CD1c-positive myeloid dendritic cell (primary cell): ENCODE measurements around the gene NFATC2.

Source experiments
- DNase-seq: peaks from one replicate; pipeline ENCODE4 v3.0.0-alpha.2; 2016; ENCODE audit errors: extremely low spot score

NFATC2 gene

DNA sequence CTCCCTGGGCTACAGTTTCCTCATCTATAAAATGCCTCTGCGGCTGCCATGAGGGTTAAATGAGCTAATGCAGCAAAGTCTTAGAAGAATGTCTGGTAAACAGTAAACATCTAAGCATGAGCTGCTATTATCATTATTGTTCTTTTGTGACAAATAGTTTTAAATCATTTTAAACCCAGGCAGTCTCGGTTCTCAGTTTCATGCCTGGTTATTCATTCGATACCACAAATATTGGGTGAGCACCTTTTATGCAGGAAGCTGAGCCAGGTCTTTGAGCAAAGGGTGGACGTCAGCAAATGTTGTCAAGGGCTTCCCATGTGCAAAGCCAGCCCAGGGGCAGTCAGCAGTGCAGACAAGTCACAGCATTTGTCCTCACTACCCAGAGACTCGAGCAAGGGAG, 128.7 kb downstream of the NFATC2 start:
- no peak for DNase-seq

DNA sequence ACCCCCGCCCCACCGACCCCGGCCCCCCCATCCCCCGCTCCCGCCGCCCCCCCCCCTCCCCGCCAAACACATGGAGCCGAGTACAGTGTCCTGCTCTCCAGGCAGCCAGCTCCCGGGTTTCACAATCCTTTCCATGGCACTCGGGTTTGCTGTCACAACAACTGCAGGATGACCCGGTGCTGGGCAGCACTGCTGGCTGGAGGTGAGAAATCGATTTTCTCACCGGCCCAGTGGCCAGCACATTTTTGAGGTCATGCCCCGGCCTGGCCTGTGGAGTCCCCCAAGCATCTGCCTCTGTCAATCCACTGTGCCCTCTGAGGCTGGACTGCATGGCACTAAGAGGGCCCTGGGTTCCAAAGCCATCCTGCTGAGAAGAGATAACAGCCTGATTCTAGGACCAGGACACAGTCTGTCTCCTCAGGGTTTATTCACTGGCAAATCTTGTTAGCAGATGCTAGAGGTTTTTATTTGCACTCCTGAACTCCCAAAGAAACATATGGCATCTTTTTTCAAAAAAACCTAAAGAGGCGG, 129.5 kb downstream of the NFATC2 start:
- DNase-seq: no peak

DNA sequence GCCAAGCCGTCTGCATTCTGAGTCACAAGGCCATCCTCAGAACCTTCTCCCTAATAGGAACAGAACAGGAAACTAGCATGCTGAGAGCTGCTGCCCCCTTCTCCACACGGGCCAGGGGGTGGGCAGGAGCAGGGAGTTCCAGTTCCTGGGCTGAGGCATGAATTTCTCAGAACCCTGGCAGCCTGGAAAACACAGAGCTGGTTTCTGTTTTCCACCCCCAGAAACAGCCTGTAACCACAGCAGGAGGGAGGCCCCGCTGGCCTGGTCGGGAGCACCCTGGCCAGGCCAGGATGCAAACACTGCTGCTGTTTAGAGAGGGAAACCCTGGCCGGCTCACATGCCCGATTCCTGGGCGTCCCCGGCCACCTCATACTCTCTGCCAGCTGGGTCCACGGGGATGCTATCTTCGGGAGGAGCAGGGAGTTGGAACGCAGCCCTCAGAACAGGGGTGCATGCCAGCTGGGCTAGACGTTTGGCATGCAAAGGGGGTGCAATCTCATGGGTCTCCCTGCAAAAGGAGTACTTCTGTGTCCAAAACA, 130.1 kb downstream of the NFATC2 start:
- DNase-seq: peak; percentile 60

DNA sequence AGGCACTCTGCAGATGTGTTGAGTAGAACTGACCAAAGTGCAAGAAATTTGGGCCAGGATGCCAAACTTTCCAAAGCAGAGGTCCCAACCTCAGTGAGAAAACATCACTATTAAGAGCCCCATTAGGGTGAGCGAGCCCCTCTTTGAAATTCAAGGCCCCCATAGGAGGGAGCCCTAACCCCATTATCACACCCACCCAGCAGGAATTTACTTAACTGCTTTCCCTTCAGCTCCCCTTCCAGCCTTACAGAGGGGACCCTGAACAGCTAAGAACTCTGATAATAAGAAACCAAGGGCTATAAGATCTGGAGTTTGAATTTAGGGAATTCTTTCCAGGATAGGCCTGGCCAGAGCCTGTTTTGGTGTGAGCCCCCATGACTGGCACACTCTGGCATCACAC, 130.6 kb downstream of the NFATC2 start:
- no peak for DNase-seq

DNA sequence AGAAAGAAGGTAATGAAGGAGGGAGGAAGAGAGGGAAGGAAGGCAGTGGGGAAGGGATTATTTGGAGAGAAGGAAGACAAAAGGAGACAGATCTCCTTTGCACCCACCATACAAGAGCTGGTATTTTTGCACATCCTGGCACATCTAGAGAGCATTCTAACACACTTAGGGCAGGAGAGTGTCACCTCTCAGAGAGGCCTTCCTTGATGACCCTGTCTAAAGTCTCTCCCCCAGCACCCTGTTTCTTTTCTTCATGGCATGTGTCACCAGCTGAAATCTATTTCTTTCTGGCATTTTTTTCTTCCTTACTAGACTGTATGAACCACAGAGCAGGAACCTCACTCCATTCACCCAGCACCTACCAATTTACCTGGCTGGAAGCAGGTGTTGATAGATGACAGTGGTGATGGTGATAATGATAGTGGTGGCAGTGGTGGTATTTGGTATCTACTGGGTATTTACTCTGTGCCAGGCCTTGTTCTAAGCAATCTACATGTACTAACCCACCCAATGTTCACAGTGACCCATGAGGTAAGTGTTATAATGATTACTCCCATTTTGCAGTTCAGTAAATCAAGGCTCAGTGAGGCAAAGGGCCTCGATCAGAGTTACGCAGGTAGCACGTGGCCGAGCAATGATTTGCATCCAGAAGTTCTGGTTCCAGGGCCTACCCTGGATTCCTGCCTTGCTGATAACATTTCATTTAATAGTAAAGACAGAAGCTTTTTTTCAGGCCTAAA, 131.8 kb downstream of the NFATC2 start:
- DNase-seq: no peak

DNA sequence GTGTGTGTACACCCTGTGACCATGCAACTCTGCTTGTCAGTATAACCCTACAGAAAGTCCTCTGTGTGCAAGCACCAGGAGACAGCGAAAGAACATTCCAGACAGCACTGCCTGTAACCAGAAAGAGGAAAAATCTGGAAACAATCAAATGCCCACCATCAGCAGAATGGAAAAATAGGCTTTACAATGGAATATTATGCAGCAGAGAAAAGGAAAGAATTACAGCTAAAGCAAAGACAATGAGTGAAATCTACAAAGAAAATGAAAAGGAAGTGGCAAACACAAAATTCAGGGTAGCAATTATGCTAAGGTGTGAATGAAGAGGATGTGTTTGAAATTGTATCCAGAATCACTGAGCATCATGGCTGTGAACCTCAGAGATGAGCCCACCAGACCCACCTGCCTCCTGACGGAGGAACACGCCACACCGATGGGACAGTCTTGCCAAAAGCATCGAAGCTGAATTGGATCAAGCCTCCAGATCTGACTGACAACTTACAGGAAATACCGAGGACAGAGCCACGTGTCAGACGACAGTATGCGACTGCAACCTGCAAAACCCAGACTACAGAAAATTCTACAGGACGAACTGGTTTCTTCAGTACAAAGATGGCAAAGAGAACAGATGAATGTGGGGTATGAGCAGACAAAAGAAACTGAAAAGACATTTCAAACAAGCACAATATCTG, 133.2 kb downstream of the NFATC2 start:
- no peak for DNase-seq

DNA sequence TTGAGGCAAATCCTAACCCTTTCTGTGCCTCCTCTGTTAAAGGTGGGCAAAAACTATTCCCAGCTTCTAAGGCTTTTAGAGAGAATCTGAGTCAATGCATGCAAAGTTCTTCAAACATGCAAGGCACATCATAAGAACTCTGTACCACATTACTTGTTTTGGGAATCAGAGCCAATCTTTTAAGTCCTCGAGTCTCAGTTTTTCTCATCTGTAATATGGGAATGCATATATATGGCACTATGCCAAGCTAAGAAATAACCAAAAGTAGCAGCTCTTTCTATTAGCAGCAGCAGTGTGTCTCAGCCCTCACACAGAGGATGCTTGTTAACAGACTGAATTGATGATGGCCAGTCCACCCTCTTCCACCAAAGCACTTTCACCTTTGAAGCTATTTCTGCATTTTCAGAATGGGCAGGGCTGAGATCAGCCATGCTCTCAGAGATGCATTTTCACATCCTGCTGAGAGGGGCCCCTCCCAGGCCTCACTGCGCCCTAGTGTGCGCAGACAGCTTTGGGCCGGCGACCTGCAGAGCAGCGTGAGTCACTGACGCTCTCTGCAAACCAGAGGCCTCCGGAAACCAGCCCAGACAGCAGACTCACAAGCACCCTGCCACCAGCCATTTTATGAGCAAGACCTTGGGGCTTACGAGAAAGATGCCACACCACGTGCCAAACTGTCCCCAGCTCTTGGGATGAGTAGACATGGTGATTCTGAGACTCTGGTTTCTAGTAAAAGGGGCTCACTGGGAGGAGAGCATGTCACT, 138.0 kb downstream of the NFATC2 start:
- peak; percentile 75 for DNase-seq

DNA sequence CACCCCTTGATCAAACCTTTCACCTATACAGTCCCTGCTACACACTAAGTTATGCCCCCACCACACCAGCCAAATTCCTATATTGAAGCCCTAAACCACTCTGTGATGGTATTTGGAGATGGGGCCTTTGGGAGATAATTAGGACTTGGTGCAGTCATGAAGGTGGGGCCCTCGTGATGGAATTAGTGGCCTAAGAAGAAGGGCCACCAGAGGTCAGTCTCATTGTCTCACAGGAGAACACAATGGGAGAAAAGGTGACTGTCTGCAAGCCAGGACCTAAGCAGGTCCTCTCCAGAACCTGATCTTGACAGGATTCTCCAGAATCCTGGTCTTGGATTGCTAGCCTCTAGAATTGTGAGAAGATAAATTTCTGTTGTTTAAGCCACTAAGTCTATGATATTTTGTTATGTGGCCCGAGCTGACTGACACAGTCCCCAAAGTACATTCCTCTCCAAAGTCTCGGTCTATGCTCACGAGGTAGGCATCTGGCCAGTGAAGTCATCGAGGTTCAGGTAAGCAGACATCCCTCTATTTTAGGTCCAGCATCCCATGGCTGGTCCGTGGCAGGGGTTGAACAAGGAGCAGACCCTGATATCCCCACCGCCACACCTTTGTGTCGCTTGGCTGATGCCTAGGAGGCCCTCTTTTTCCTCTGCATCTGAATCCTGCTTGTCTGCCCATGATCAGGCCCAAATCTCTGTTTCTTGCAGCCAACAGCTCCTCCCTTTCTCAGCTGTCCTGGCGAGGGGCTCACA, 138.9 kb downstream of the NFATC2 start:
- no peak for DNase-seq

DNA sequence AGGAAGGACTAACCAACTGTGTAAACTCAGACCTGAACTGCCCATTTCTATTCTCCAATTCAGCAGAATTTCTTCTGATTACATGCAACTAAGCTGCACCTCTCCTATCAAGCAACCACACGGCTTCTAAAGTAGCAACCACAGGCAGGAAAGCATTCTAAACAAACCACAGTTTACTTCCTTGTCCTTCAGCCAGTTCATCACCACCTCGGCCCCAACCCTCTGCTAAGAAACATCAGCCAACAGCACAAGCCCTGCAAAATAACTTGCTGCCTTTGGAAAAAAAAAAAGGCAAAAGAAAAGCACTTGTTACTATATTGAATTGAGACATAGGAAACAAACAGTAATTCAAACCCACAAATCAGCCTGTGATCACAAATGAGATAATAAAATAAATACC, 140.3 kb downstream of the NFATC2 start:
- DNase-seq: peak; percentile 25

DNA sequence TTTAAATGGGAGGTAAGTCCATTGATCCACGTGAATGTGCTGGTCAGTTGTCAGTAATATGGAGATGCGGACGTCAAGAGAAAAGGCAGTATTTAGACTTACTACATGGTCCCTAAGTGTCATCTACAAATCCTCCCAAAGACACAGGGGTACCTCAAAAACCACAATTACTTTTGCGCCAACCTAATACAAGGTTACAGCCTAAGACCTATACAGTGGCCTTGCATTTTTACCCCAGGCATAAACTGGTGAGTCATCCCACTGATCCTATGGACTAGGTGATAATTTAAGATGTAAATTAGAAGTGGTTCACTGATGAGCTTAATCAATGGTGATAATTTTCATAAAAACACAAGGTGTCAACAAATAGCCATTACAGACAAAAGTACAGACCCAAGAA, 141.0 kb downstream of the NFATC2 start:
- no peak for DNase-seq

DNA sequence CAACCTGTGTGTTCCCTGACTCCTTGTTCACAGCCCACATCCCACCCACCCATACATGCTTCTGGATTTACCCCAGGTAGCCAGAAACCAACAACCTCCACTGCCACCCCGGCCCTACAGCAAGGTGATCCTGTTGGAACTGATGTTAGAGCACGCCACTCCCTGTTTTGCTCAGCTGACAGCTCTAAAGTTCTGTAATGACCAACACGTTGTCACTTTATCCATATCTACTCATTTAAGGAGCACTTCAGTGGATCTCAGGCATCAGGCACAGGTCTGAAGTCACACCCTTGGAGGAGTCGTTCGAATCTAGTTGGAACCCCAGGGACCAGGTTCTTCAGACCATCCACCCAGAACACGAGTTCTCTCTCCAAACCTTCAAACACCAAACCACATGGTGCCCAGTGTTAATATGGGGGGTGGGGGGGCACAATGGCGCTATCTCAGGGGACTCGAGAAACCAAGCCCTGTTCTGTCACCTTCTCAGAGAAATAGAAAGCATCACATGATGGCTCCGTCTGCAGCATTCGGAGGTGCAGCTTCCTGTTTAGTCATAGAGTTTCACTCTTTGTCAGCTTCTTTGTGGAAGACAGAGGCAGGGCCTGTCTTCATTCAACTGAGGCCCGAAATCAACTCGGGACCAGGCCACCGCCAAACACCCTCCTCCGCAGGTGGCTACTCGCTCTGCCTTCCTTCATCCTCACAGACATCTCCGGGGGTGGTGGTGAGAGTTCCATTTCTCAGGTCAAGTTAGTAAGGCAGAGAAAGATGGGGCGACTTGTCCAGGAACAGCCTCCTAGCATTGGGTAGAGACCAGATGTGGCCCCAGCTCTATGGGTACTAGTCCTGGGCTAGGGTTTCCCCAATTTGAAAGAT, 142.2 kb downstream of the NFATC2 start:
- DNase-seq: peak; percentile 81

DNA sequence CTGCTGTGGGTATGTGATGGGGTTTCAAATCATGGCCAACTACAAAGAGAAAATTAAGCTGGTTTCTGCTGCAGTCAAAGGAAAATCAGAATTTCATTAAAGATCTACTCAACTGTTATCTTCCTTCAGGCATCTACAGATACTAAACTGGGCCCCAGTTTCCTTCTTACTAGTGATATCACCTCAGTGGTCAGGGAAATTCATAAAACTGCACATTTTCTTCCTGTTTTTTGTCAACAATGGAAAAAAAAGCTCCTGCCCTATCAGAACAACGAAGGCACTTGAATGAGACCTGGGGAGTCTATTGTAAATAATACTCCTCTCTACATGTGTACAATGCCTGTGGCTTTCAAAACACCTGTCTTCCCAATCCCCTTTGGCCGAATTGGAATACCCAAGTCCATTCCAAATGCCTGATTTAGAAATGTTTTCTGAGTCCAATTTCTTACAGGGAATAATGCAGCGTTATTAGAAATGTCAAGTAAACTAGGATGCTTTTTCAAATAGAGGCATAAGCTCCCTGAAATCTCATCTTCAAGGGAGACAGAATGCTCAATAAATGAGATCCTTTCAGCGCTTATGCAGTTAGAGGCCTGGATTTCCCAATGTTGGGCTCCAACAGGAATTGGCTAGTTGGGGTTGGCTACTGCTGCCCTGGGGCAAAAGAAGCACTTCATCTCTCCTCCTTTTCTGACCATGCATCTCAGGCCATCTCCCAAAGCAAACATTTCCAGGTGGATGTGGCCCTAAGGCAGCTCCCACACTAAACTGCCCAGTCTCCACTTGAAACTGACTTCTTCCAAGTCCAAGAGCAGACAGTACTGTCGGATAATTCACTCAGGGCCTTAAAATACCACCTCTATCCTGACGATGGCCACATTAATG, 143.3 kb downstream of the NFATC2 start:
- DNase-seq: no peak

DNA sequence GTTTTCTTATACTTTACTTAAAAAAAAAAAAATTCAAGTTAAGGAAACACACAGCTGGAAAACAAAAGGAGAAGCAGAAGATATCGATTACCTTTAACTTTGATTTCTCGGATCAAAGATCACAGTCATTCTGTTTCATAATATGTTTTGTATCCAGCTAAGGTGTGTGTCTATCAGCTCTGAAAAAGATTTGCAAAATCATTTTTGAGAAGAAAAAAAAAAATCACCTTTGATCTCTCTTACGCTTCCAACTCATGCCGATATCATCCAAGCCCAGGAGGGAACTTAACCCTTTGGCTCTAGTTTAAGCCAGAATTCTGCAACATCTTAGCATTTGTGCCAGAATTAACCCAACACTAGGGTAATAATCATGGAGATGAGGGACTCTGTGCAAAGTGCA, 144.0 kb downstream of the NFATC2 start:
- DNase-seq: no peak

DNA sequence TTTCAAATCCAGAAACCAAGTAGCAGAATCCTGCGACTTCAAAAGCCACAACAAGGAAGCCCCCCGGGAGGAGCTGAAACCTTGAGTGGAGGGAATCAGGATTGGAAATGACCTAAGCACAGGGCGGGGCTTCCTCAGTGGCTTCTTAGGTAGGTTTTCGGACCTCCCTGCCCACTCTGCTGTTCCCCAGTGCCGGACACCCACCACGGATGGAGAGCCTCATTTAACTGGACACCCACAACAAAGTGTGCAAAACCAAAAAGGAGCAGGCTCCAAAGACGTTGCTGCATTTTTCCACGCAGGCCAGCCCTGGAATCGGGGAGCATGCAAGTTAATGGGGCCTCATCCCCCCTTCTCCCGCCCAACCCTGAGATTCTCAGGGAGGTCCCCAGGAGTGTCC, 144.4 kb downstream of the NFATC2 start:
- DNase-seq: no peak

DNA sequence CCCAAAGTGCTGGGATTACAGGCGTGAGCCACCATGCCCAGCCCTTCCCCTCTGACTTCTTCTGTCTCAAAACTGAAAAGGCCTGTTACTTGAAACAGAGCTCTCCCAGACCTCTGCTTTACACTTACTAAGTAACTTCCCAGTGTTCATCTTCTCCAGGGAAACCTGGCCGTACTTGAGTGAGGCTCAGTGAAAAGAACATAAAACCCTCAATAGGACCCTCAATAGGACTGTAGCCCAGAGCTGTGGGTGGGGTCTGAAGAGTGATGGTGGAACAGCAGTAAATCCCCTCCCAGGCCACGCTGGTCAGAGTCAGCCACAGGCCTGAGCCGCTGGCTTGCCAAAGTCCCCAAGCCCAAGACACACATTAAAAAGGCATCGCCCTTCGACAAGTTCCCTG, 145.4 kb downstream of the NFATC2 start:
- no peak for DNase-seq

DNA sequence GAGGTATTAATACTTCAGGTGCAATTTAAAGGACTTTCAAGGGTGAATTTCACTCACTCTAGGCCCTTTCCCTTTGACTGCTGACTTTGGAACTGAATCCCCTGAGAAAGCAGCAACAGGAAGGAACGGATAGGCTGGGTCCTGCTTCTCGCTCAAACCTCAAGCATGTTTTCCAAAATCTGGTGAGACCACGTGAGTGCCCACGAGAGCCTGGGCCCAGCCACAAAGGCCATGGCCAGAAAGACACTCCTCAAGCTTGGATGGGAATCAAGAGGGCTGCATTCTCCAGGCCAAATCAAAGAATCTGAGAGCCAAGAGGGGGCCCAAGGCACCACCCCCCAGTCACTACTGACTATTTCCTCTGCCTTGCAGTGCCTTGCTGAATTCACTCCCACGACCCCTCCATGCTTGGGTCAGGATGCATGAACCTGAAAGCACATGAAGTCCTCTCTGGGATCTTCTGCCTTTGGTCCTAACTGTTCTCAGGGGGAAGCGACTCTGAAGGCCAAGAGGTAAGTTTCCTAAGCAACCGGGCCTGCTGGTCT, 146.1 kb downstream of the NFATC2 start:
- DNase-seq: no peak

DNA sequence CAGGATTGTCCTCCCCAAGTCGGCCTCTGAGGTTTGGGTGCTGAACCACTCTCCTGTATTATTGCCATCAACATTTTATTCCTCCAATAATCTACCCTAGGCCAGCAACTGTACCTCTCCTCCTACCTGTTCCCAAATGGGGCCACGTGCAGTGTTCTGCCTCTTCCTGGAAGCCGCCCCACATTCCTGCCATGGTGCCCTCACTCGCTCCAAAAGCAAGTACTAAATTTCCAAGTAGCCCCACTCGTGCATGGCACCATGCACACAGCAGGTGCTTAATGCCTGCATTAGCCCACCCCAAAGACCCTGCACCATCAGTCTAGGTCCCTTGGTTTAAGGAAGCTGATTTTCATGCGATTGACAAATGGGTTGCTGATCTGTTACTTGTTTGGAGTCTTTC, 147.8 kb downstream of the NFATC2 start:
- no peak for DNase-seq

DNA sequence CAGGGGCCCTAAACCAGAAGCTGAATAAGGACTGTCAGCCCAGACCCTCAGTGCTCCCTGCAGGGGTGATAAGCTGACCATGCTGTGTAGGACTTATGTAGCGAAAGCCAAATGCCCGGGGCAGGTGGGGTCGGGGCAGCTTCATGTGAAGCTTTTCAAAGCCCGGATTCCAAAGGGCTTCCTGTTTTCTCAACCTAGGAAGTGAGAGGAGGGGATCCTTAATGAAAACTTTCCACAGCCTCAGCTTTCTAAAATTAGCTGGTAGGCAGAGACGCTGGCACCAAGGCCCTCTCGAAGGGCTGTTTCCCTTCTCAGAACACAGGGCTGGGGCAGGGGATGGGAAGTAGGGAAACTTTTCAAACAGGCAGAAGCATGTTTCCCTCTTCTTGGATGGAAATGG, 148.9 kb downstream of the NFATC2 start:
- peak; percentile 30 for DNase-seq

DNA sequence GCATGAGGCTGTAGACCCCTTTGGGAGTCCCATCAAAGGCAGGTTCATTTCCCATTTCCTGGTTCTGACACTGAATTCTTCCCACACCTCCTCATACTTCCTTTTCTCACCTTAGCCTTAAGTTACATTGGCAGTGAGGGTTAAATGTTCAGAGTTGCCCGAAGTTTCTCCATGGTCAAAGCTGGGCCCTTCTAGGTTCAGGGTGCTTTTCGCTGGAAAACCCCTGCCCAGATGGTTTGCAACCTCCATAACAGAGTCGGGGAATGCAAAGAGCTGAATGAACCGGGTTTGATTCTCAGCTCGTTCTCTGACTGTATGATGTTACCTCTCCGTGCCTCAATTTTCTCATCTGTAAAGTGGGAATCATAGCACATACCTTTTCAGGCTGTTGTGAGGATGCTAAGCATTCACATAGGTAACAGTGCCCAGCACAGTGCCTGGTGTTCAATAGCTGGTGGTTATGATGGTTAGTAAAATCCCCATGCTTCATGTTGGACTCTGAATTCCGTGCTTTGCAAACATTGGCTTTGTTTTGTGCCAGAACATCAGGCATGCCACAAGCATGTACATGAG, 149.8 kb downstream of the NFATC2 start:
- no peak for DNase-seq
